ENCODE results near the gene FBXO42. TPM values are rescaled to one million over a fixed set of nuclear protein-coding genes. Genes with fewer than 3 reads are reported as not detected.

Gene FBXO42
- total and polyA plus RNA-seq, 9 of the 15 experiments (the other 6 are each of a cell fraction or from before 2014, with no cell fraction given): 7.2 to 24.8 (median 17.4) TPM

- Histone ChIP-seq H3K4me3 (no peak overlapping the region), H4K20me1 (replicated peaks; ENCODE audit: control insufficient read depth, insufficient read depth, low read length) (peaks cover 47% of the 10 kb centered on the region), H3K9me1 (ENCODE audit: control insufficient read depth, insufficient read depth, low read length) (peaks cover 3% of the 10 kb centered on the region), H2AFZ (ENCODE audit: low read depth, low read length) (no peak overlapping the region), H3K27ac (ENCODE audit: extremely low read depth, low read depth, low read length) (peak overlapping the region; percentile 18; the same call in 1 of the 3 replicates), H3K4me2 (ENCODE audit: insufficient read depth, low read length) (no peak overlapping the region), H3K9ac (ENCODE audit: insufficient read depth in 1 of 2, low read depth in 2 of 2, low read length in 2 of 2) (peak overlapping the region in 1 of 2 experiments; percentile 72; a peak in 1 of 4 replicates), H3K27me3 (ENCODE audit: control insufficient read depth in 2 of 2, insufficient read depth in 2 of 2, low read length in 2 of 2) (no peaks in the 10 kb centered on the region), H3K9me3 (replicated peaks; ENCODE audit: control insufficient read depth, insufficient read depth, low read depth, low read length) (no peaks in the 10 kb centered on the region), H3K36me3 (ENCODE audit: control insufficient read depth, insufficient read depth, low read length) (peaks cover 37% of the 10 kb centered on the region; the same call in 2 of the 3 replicates), H3K4me1 (replicated peaks in 1 of 2; ENCODE audit: control insufficient read depth in 2 of 2, insufficient read depth in 2 of 2, low read length in 2 of 2) (peaks cover 22 to 24% of the 10 kb centered on the region in 2 experiments), H3K79me2 (ENCODE audit: control insufficient read depth, insufficient read depth, low read length) (peaks cover 96% of the 10 kb centered on the region)
- 65% methylated on average over 15 of the region's 15 CpGs for WGBS (ENCODE audit: insufficient coverage, low coverage, missing lambda C conversion rate)
- POLR2A ChIA-PET: interaction anchor here (0.6 to 4.1 kb wide), 13 partner anchors 8 to 268 kb away, joined by 3 to 18 read pairs (median 3); partner anchors contain the start of gene SZRD1
- DNase-seq (ENCODE audit: extremely low read depth in 1 of 4, low spot score in 3 of 4): peak in 1 of 4 experiments; percentile 8
- ATAC-seq: peak; percentile 14; the same call in 1 of the 3 replicates
- in situ Hi-C loops (cut with MboI) (no loop called here), intact Hi-C loops (cut with micrococcal nuclease) (no loop called here)
- no TSS peak for BruUV-seq (replicated peaks)
- CTCF ChIA-PET (ENCODE audit: low intra/inter-chr PET ratio): no interaction called here
- FAIRE-seq: no peak
- TF ChIP-seq SP1 (CRISPR knock-in tag; IDR thresholded peaks at IDR 0.05) (no peak), PPARD (CRISPR knock-in tag; IDR thresholded peaks at IDR 0.05) (no peak), CBX3 (IDR thresholded peaks at IDR 0.05; ENCODE audit: borderline replicate concordance in 1 of 2, low read length in 2 of 2) (no peak), ARID1B (IDR thresholded peaks at IDR 0.05) (no peak), ZNF146 (CRISPR knock-in tag; IDR thresholded peaks at IDR 0.05; ENCODE audit: unreplicated experiment) (no peak), TRIM24 (IDR thresholded peaks at IDR 0.05) (no peak), FOXK1 (CRISPR knock-in tag; IDR thresholded peaks at IDR 0.05; ENCODE audit: borderline replicate concordance) (no peak), HIVEP1 (CRISPR knock-in tag; IDR thresholded peaks at IDR 0.05) (no peak), MTA3 (IDR thresholded peaks at IDR 0.05; ENCODE audit: borderline replicate concordance) (0 out of 2 replicates have a peak, but pooled peaks have one; percentile 3), FOXP4 (CRISPR knock-in tag; IDR thresholded peaks at IDR 0.05; ENCODE audit: borderline replicate concordance) (no peak), ESRRA (IDR thresholded peaks at IDR 0.05; ENCODE audit: borderline replicate concordance, low read depth) (peak; percentile 94), DDX20 (tag; IDR thresholded peaks at IDR 0.05; ENCODE audit: low read depth) (no peak)
- TF ChIP-seq, protein P1, sequence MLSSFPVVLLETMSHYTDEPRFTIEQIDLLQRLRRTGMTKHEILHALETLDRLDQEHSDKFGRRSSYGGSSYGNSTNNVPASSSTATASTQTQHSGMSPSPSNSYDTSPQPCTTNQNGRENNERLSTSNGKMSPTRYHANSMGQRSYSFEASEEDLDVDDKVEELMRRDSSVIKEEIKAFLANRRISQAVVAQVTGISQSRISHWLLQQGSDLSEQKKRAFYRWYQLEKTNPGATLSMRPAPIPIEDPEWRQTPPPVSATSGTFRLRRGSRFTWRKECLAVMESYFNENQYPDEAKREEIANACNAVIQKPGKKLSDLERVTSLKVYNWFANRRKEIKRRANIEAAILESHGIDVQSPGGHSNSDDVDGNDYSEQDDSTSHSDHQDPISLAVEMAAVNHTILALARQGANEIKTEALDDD (IDR thresholded peaks at IDR 0.05): peak; percentile 63
- TF ChIP-seq, protein P2, sequence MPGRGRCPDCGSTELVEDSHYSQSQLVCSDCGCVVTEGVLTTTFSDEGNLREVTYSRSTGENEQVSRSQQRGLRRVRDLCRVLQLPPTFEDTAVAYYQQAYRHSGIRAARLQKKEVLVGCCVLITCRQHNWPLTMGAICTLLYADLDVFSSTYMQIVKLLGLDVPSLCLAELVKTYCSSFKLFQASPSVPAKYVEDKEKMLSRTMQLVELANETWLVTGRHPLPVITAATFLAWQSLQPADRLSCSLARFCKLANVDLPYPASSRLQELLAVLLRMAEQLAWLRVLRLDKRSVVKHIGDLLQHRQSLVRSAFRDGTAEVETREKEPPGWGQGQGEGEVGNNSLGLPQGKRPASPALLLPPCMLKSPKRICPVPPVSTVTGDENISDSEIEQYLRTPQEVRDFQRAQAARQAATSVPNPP (IDR thresholded peaks at IDR 0.05; ENCODE audit: borderline replicate concordance, insufficient read depth, insufficient read length): no peak
- TF ChIP-seq, protein P3, sequence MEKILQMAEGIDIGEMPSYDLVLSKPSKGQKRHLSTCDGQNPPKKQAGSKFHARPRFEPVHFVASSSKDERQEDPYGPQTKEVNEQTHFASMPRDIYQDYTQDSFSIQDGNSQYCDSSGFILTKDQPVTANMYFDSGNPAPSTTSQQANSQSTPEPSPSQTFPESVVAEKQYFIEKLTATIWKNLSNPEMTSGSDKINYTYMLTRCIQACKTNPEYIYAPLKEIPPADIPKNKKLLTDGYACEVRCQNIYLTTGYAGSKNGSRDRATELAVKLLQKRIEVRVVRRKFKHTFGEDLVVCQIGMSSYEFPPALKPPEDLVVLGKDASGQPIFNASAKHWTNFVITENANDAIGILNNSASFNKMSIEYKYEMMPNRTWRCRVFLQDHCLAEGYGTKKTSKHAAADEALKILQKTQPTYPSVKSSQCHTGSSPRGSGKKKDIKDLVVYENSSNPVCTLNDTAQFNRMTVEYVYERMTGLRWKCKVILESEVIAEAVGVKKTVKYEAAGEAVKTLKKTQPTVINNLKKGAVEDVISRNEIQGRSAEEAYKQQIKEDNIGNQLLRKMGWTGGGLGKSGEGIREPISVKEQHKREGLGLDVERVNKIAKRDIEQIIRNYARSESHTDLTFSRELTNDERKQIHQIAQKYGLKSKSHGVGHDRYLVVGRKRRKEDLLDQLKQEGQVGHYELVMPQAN (IDR thresholded peaks at IDR 0.05; ENCODE audit: borderline replicate concordance): no peak
Measured at GRCh38 chr1:16375521-16376340, 23.5 kb upstream of the FBXO42 start.

Data from K562 (cell line).